HS-5 (cell line): Measurements from ENCODE around the gene KCP.
A peak's percentile ranks its signal among the peaks of the same experiment; 100 is the strongest.

Source experiments
- DNase-seq: peaks from one replicate; pipeline ENCODE4 v3.0.0-alpha.2; 2012; ENCODE audit warnings: low read depth

KCP gene

DNA sequence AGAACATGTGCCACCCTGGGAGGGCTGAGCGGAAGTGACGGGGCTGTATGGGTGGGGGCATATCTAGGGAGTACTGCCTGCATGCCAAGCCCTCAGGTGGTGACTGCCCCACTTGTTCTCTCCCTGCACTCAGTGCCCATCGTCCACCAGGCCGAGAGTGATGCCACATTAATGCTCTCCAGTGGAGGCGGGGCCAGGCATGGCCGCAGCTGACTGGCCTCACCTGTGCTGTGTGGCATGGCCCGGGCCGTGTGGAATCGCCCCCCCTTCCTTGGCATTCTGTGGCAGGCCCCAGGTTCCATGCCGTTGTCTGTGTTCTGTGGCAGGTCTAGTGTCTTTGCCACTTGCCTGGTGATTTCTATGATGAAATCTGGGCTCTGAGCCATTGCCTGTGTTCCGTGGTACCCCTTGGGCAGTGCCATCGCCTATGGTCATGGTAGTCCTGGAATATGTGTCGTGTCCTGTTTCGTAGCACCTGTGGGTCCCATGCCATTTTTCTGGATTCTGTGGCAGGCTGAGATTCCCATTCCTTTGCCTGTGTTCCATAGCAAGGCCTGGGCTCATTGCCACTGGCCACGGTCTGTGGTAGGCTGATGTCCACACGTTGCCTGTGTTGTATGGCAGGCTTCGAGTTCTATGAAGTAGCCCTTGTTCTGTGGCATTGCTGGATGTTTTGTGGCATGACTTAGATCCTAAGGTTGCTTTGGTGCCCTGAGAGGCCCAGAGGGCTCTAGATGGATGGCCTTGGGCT lies 71.4 kb downstream of the KCP start:
- DNase-seq = no peak

GRCh38 chr7:128838109-128838779 lies 72.3 kb downstream of the KCP start:
- no peak for DNase-seq

- DNase-seq = no peak
Observed at GRCh38 chr7:128837521-128837921, 73.0 kb downstream of the KCP start.

- DNase-seq = no peak
Observed at GRCh38 chr7:128836729-128837348, 73.7 kb downstream of the KCP start.

GRCh38 chr7:128835790-128836641 lies 74.5 kb downstream of the KCP start:
- no peak for DNase-seq

DNA sequence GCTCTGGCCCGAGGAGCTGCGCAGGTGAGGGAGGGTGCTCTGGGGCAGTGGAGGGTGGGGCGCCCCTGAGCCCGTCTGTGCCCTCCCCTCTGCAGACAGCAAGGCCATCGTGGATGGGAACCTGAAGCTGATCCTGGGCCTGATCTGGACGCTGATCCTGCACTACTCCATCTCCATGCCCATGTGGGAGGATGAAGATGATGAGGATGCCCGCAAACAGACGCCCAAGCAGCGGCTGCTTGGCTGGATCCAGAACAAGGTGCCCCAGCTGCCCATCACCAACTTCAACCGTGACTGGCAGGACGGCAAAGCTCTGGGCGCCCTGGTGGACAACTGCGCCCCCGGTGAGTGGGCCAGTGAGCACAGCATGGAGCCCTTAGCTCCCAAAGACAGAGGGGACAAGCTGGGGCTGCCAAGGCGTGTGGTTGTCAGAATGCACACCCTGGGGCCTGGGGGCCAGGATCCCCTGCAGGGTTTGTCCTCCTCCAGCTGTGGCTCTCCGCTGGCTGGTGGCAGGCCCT lies 75.2 kb downstream of the KCP start:
- no peak for DNase-seq

GRCh38 chr7:128833946-128834325 lies 76.6 kb downstream of the KCP start:
- DNase-seq = no peak

DNA sequence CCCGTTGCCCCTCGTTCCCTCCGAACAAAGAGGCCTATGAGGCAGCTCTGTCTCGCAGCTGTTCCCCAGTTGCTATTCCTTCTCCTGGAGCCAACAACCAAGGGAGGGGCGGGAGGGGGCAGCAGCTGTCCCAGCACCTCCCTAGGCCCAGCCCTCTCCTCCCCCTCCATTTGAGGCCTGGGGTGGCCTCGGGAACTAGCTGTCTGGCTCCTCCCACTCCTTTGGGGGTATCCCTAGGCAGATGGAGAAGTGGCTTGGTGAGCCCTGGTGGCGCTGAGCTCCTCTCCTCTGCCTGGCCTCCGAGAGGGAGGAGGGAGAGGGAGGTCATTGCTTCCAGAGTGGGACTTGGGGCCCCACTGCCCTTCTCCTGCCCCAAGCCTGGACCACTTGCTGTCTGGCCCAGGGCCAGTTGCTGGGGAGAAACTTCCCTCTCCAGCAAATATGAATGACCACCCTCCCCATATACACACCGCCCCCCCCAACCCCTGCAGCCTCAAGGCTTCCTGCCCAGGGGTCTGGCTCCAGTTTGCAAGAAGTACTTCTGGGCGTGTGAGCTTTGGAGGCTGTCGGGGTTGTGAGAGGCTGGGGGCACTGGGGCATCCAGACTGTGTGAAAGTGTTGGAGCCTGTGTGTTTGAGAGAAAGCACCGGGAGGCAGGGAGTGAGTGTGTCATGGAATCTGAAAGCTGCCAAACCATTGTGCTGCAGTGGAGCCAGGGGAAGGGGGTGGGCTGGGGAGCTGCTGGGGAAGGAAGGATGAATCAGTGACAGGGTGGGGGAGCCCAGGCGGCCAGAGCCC lies 77.2 kb downstream of the KCP start:
- no peak for DNase-seq

DNA sequence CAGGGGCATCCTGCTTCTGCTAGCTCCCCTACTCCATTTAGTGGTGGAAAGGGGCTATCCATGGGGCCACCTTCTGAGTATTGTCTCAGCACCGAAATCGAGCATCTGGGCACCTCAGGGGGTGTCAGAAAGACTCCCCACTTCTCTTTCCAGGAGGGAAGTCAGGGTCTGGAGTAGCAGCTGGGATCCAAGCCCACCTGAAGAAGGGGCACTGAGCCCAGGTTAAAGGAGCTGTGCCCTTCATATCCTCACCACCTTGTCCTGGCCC lies 77.7 kb downstream of the KCP start:
- no peak for DNase-seq

- DNase-seq = no peak
Observed at GRCh38 chr7:128831994-128832879, 78.3 kb downstream of the KCP start.

GRCh38 chr7:128831178-128831993 lies 79.1 kb downstream of the KCP start:
- no peak for DNase-seq

- no peak for DNase-seq
Observed at GRCh38 chr7:128830231-128831177, 80.0 kb downstream of the KCP start, which contains the start of gene FLNC. Gene FLNC (plus strand): TSS chr7:128830406. CDS start chr7:128830638, 232 bp downstream.

DNA sequence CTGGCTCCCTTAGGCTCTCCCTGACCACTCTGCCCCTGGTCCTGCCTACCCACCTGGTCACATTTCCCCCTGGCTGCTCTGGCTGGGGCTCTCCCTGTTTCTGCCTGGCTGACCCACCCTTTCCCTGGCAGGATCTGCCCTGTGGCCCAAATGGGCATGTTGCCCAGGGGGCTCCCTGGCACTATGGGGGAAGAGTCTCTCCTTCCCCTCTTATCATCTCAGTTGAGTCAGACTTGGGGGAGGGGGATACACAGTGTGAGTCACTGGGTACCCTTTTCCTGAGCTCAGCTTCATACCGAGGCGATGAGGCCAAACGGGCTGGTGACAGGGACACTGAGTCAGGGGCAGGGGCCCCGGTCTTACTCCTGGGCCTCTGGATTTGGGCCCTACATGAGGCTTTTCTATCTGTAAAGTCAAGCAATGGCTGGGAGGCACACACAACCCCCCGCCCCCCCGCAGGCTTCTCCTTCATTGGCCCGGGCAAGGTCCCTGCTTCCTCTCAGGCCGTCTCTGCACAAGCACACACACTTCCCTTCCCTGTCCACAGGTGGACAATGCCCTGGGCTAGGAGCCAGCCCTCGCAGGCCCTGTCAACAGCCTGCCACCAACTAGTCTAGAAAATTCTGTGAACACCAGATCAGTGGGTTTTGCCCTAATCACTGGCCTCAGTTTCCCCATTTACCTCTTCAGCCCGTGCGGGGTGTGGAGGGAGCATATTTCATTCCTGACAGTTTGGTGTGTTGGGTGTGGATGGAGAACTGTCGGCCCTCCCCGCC lies 80.9 kb downstream of the KCP start:
- no peak for DNase-seq

DNA sequence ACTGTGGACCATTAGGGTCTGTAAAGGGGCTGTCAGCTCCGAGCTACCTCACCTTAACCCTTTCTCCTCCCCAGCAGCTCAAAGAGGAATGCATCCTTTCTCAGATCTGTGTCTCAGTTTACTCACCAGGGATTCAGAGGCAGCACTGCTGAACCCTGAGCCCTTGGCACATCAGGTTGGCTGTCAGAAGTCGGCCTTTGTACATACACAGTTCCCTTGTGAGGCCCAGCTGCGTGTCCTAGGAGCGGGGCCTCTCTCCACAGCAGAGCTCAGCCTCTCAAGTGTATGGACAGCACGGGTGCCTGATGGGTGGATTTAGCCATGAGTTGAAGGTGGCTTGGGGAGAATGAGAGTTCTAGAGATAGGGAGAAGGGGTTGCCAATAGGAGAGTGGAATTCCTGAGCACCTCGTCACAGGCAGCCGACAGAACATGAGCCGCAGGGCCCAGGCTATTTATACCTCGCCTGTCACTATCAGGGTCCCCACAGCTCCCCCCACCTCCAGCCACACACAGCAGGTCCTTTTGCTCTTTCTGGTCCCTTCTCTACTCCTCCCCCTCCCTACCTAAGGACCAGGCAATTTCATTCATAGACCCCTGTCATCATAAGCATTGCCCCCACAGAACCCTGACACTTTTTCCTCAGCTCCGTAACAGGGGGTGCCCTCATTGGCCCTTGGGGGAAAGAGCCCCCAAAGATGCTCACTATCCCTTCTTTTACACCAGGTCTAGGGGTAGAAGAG lies 82.4 kb downstream of the KCP start:
- peak; percentile 33 for DNase-seq

DNA sequence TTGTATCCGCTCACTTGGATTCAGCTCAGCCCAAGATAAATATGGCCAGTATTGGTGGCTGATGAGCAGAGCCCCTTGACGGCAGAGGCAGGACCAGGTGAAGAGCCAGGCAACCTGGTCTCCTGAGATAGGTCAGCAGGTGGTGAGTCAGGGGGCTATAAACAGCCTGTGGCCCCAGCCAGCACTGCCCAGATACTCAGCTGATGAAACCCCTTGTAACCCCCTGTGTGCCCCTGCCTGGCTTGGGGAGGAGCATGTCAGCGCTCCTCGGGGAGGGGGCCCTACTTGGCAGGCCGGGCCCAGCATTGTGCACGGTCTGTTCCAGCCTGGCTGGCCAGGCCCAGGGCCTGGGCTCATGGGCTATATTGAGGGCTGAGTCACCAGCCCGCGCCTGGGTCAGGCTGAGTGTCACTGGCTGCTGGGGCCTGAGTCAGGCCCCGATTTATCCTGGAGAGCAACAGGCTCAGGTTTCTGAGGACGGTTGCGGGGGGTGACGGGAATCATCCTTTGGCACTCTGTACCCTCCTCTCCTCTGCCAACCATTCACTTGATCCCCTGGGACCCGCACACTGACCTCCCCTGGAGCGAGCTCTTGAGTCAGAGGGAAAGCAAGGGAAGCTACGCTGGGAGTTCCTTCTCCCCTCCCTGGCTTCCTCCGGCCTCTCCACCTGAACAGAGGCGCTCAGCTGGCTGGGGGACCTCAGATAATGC lies 83.1 kb downstream of the KCP start:
- peak; percentile 47 for DNase-seq

GRCh38 chr7:128826916-128827247 lies 83.6 kb downstream of the KCP start:
- no peak for DNase-seq
